Measurements from ENCODE around the gene MUC20. TPM values are rescaled to one million over a fixed set of nuclear protein-coding genes. Genes with fewer than 3 reads are reported as not detected.

MUC20 gene
- polyA plus RNA-seq, 1 donor from 2014 or later: 3.0 TPM

GRCh38 chr3:195696632-195697278 is 24.0 kb upstream of the MUC20 start:
- no peaks in the 10 kb centered on the region for H3F3A ChIP-seq (ENCODE audit: insufficient read depth, low read length, poor library complexity, severe bottlenecking)
- H3K4me2 ChIP-seq (ENCODE audit: low read length): no peak overlapping the region
- H3K9ac ChIP-seq (ENCODE audit: low read length): no peak overlapping the region
- H3K27ac ChIP-seq (ENCODE audit: low read length): no peak overlapping the region
- no peak overlapping the region for H3K4me3 ChIP-seq (ENCODE audit: low read length)
- H3K27me3 ChIP-seq (ENCODE audit: insufficient read depth, low read depth, low read length): no peaks in the 10 kb centered on the region
- no peak overlapping the region for H2AFZ ChIP-seq (ENCODE audit: low read depth, low read length)
- no peaks in the 10 kb centered on the region for H3K36me3 ChIP-seq (ENCODE audit: insufficient read depth, low read length)
- TF ChIP-seq CTCF (IDR thresholded peaks at IDR 0.05; ENCODE audit: poor library complexity, severe bottlenecking) (no peak), RAD21 (conservative IDR thresholded peaks at IDR 0.05) (no peak), REST (IDR thresholded peaks at IDR 0.05; ENCODE audit: borderline replicate concordance) (no peak), EZH2 (IDR thresholded peaks at IDR 0.05; ENCODE audit: borderline replicate concordance, insufficient read depth, low read length, poor library complexity, severe bottlenecking) (no peak), EP300 (conservative IDR thresholded peaks at IDR 0.05; ENCODE audit: poor library complexity, severe bottlenecking) (no peak), MXI1 (conservative IDR thresholded peaks at IDR 0.05; ENCODE audit: poor library complexity, severe bottlenecking) (no peak), SMC3 (conservative IDR thresholded peaks at IDR 0.05; ENCODE audit: poor library complexity) (no peak), POLR2AphosphoS5 (IDR thresholded peaks at IDR 0.05) (no peak), TAF1 (IDR thresholded peaks at IDR 0.05; ENCODE audit: low read depth) (no peak)
- H3K9me2 ChIP-seq (ENCODE audit: insufficient read depth, low read length): no peaks in the 10 kb centered on the region
- H3K79me2 ChIP-seq (replicated peaks; ENCODE audit: insufficient read depth, low read length): no peaks in the 10 kb centered on the region
- H4K20me1 ChIP-seq (ENCODE audit: insufficient read depth): no peaks in the 10 kb centered on the region
- no peaks in the 10 kb centered on the region for H3K9me3 ChIP-seq (ENCODE audit: low read length)

GRCh38 chr3:195697582-195698324 is 23.0 kb upstream of the MUC20 start:
- H4K20me1 ChIP-seq (ENCODE audit: insufficient read depth): no peaks in the 10 kb centered on the region
- no peak overlapping the region for H3K4me2 ChIP-seq (ENCODE audit: low read length)
- no peaks in the 10 kb centered on the region for H3F3A ChIP-seq (ENCODE audit: insufficient read depth, low read length, poor library complexity, severe bottlenecking)
- H3K27me3 ChIP-seq (ENCODE audit: insufficient read depth, low read depth, low read length): no peaks in the 10 kb centered on the region
- no peaks in the 10 kb centered on the region for H3K36me3 ChIP-seq (ENCODE audit: insufficient read depth, low read length)
- H3K9me2 ChIP-seq (ENCODE audit: insufficient read depth, low read length): no peaks in the 10 kb centered on the region
- no peaks in the 10 kb centered on the region for H3K79me2 ChIP-seq (replicated peaks; ENCODE audit: insufficient read depth, low read length)
- H3K9ac ChIP-seq (ENCODE audit: low read length): no peak overlapping the region
- H2AFZ ChIP-seq (ENCODE audit: low read depth, low read length): no peak overlapping the region
- no peaks in the 10 kb centered on the region for H3K9me3 ChIP-seq (ENCODE audit: low read length)
- no peak overlapping the region for H3K27ac ChIP-seq (ENCODE audit: low read length)
- TF ChIP-seq SMC3 (conservative IDR thresholded peaks at IDR 0.05; ENCODE audit: poor library complexity): no peak
- no peak for TF ChIP-seq CTCF (IDR thresholded peaks at IDR 0.05; ENCODE audit: poor library complexity, severe bottlenecking)
- no peak for TF ChIP-seq RAD21 (conservative IDR thresholded peaks at IDR 0.05)
- no peak for TF ChIP-seq EP300 (conservative IDR thresholded peaks at IDR 0.05; ENCODE audit: poor library complexity, severe bottlenecking)
- no peak for TF ChIP-seq POLR2AphosphoS5 (IDR thresholded peaks at IDR 0.05)
- TF ChIP-seq MXI1 (conservative IDR thresholded peaks at IDR 0.05; ENCODE audit: poor library complexity, severe bottlenecking): no peak
- TF ChIP-seq REST (IDR thresholded peaks at IDR 0.05; ENCODE audit: borderline replicate concordance): no peak
- no peak for TF ChIP-seq EZH2 (IDR thresholded peaks at IDR 0.05; ENCODE audit: borderline replicate concordance, insufficient read depth, low read length, poor library complexity, severe bottlenecking)
- TF ChIP-seq TAF1 (IDR thresholded peaks at IDR 0.05; ENCODE audit: low read depth): no peak
- no peak overlapping the region for H3K4me3 ChIP-seq (ENCODE audit: low read length)
